NCI-H345 (cell line): ENCODE results near the gene RPS26.
"Not testable (repeated sequence)": the region's sequence is repeated elsewhere in the genome, so short reads cannot be mapped to it uniquely, and the experiment has no call there.

Experiments
- DNase-seq: peaks from one replicate; lab custom pipeline; 2025; lab: John Stamatoyannopoulos, UW

Gene RPS26

GRCh38 chr12:56021889-56022497 is 19.7 kb upstream of the RPS26 start:
- no peak for DNase-seq

- no peak for DNase-seq
Measured at GRCh38 chr12:56028511-56029165, 13.1 kb upstream of the RPS26 start.

- no peak for DNase-seq
Measured at GRCh38 chr12:56029166-56029519, 12.6 kb upstream of the RPS26 start.

- peak; percentile 7 for DNase-seq
Measured at GRCh38 chr12:56029666-56030293, 11.9 kb upstream of the RPS26 start.

GRCh38 chr12:56031987-56032386 is 9.7 kb upstream of the RPS26 start:
- no peak for DNase-seq

GRCh38 chr12:56034586-56035332 is 7.0 kb upstream of the RPS26 start:
- no peak for DNase-seq

- DNase-seq: no peak
Measured at GRCh38 chr12:56037161-56037560, 4.6 kb upstream of the RPS26 start.

GRCh38 chr12:56038022-56038655 is 3.6 kb upstream of the RPS26 start:
- DNase-seq: no peak

- DNase-seq: no peak
Measured at GRCh38 chr12:56040151-56040550, 1.6 kb upstream of the RPS26 start.

- no peak for DNase-seq
Measured at GRCh38 chr12:56040963-56041551, 661 bp upstream of the RPS26 start.

- DNase-seq: not testable (repeated sequence)
Measured at GRCh38 chr12:56042430-56042813, 704 bp downstream of the RPS26 start.

- no peak for DNase-seq
Measured at GRCh38 chr12:56042843-56043242, 1.1 kb downstream of the RPS26 start.

- DNase-seq: no peak
Measured at GRCh38 chr12:56046027-56046780, 4.5 kb downstream of the RPS26 start.

GRCh38 chr12:56053407-56053893 is 11.7 kb downstream of the RPS26 start:
- DNase-seq: no peak

GRCh38 chr12:56059964-56060363 is 18.2 kb downstream of the RPS26 start:
- DNase-seq: not testable (repeated sequence)

GRCh38 chr12:56061982-56062381 is 20.3 kb downstream of the RPS26 start:
- DNase-seq: no peak

GRCh38 chr12:56062996-56063395 is 21.3 kb downstream of the RPS26 start:
- DNase-seq: no peak

GRCh38 chr12:56071648-56072047 is 29.9 kb downstream of the RPS26 start:
- DNase-seq: no peak

- DNase-seq: no peak
Measured at GRCh38 chr12:56074396-56074795, 32.7 kb downstream of the RPS26 start.

GRCh38 chr12:56077966-56078365 is 36.2 kb downstream of the RPS26 start:
- DNase-seq: not testable (repeated sequence)

- no peak for DNase-seq
Measured at GRCh38 chr12:56078427-56078826, 36.7 kb downstream of the RPS26 start.
